Astrocyte of the cerebellum (primary cell): ENCODE measurements around the gene ITPRIPL1.
A peak's percentile ranks its signal among the peaks of the same experiment; 100 is the strongest.

ENCODE experiments used
- DNase-seq: peaks from one replicate; pipeline ENCODE4 v3.0.0-alpha.2; 2011; ENCODE audit warnings: low read depth
- H3K4me3 ChIP-seq: 2 replicates; pipeline ENCODE4 v1.5.1; 2011; ENCODE audit warnings: mild to moderate bottlenecking, low read depth, low read length, moderate library complexity
- CTCF ChIP-seq: IDR thresholded peaks from 2 replicates; pipeline ENCODE4 v1.5.1; 2012; ENCODE audit warnings: low read length, low read depth, moderate library complexity, mild to moderate bottlenecking; ENCODE audit errors: missing control alignments
- in situ Hi-C: cut with HindIII; loops from 2 replicates; pipeline ENCODE4 v1.10.0; 2017; ENCODE audit warnings: low sequenced_read_pairs

ITPRIPL1 gene

DNA sequence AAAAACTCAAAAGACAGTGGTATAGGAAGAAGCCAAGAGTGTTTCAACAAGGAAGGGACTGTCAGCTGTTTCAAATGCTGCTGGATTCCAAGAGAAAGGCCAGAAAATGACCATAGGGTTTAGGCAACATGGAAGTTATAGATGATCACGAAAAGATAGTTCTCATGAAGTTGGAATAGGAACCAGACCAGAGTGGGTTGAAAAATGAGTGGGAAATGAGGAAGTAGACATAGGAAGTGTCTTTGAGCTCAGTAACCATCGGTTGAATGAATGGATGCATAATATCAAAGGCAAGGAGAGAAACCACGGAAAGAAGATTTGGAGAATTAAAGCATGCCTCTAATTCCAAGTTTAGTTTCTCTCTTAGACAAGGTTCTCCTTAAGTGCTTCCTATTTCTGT is 11.8 kb downstream of the ITPRIPL1 start:
- no peak for TF ChIP-seq CTCF
- no peak for DNase-seq
- H3K4me3 ChIP-seq: no peak overlapping the region
- in situ Hi-C loops: no loop called here

GRCh38 chr2:96340493-96341414 is 15.6 kb downstream of the ITPRIPL1 start:
- no peak for TF ChIP-seq CTCF
- in situ Hi-C loops: no loop called here
- DNase-seq: no peak
- H3K4me3 ChIP-seq: no peak overlapping the region

GRCh38 chr2:96341641-96342040 is 16.5 kb downstream of the ITPRIPL1 start:
- DNase-seq: no peak
- TF ChIP-seq CTCF: no peak
- in situ Hi-C loops: no loop called here
- H3K4me3 ChIP-seq: no peak overlapping the region

DNA sequence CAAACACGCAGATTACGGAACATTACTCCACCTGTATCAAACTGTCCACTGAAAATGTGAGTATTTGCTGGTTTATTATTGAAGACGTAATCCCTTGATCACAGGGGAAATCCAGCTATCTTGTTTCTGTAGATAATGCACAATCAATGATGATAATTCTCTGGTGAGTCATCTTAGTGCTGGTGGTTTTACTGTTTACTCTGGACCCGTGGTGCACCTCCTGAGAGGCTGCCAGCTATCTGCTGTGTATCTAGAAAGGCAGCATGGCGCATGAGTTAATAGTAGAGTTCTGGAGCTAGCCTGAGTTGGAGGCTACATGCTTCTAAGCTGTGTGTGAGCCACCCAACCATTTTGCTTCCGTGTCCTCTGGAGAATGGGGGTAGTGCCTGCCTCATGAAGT is 17.0 kb downstream of the ITPRIPL1 start:
- H3K4me3 ChIP-seq: no peak overlapping the region
- in situ Hi-C loops: no loop called here
- peak; percentile 73 for DNase-seq
- no peak for TF ChIP-seq CTCF

GRCh38 chr2:96344011-96344410 is 18.9 kb downstream of the ITPRIPL1 start:
- in situ Hi-C loops: no loop called here
- peak; percentile 32 for DNase-seq
- no peak overlapping the region for H3K4me3 ChIP-seq
- no peak for TF ChIP-seq CTCF

DNA sequence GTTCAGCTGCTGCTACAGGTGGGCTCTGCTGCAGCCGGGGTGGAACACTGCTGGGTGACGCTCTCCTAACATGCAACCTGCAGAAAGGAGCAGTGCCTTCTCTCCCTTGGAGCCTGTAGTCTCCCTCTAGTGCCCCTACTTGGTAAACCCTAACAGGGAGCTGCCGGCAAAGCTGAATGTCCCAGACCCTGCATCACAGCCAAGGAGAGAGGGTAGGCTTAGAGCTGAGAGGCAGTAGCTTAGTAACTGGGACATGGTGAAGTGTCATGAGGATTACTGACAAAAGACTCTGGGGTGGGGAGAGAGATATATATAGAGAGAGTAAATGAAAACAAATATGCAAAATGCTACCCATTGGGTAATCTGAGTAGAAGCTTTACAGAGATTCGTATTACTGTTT is 20.3 kb downstream of the ITPRIPL1 start:
- H3K4me3 ChIP-seq: no peak overlapping the region
- in situ Hi-C loops: no loop called here
- DNase-seq: no peak
- TF ChIP-seq CTCF: peak; percentile 37
